Endothelial cell of umbilical vein (primary cell): ENCODE results near the gene S1PR5. TPM values are rescaled to one million over a fixed set of nuclear protein-coding genes. Genes with fewer than 3 reads are reported as not detected.

Experiments used
- BruUV-seq: library from RNA; stranded (reverse); fragments of 400-500 nt; replicated peaks from 2 replicates; lab custom pipeline; 2021; lab: Mats Ljungman, UMichigan
- CTCF ChIA-PET: fragments of 300-600, 350-600 bp; sonication (Branson Sonifier 250); formaldehyde crosslinking; loops from one replicate; lab custom pipeline; 2021; ENCODE audit warnings: antibody characterized with exemption, inconsistent platforms; lab: Charles Lee
- POLR2A ChIA-PET: fragments of 300-600, 350-600 bp; sonication (Branson Sonifier 250); formaldehyde crosslinking; loops from one replicate; lab custom pipeline; 2021; ENCODE audit warnings: antibody characterized with exemption, inconsistent platforms; lab: Charles Lee
- DNase-seq: peaks from one replicate; pipeline ENCODE4 v3.0.0-alpha.2; 2011; ENCODE audit warnings: low read depth, low spot score
- FAIRE-seq: peaks from 2 replicates; lab custom pipeline; 2011; peaks lifted over from hg19 to GRCh38; lab: Jason Lieb, UNC
- H2AFZ ChIP-seq: 2 replicates; pipeline ENCODE4 v1.6.0; 2012; ENCODE audit warnings: low read depth, low read length, control low read depth, inconsistent platforms
- H3K27ac ChIP-seq: 2 replicates; pipeline ENCODE4 v1.5.1; 2011; ENCODE audit warnings: low read depth, mild to moderate bottlenecking, control low read depth, low read length, moderate library complexity; ENCODE audit not compliant: insufficient read depth
- H3K27me3 ChIP-seq, 2 experiments: 2 replicates each; pipeline versions ENCODE4 v1.6.0 to v1.6.1; 2011; ENCODE audit warnings: low read length in 2 of 2, mixed read lengths in 1 of 2; ENCODE audit not compliant: control insufficient read depth in 2 of 2, insufficient read depth in 2 of 2
- H3K36me3 ChIP-seq, 2 experiments: 2 replicates in 1 of 2; 3 replicates in 1 of 2; pipeline ENCODE4 v1.5.1; 2011; ENCODE audit warnings: low read length in 2 of 2, mild to moderate bottlenecking in 1 of 2, moderate library complexity in 1 of 2; ENCODE audit not compliant: control insufficient read depth in 2 of 2, insufficient read depth in 2 of 2; ENCODE audit errors: extremely low read depth in 1 of 2
- H3K4me1 ChIP-seq: 3 replicates; pipeline ENCODE4 v1.5.1; 2011; ENCODE audit warnings: mild to moderate bottlenecking, low read length; ENCODE audit not compliant: control insufficient read depth, insufficient read depth; ENCODE audit errors: extremely low read depth
- H3K4me2 ChIP-seq: 2 replicates; pipeline ENCODE4 v1.6.1; 2011; ENCODE audit warnings: low read length, control low read depth, mixed read lengths; ENCODE audit not compliant: insufficient read depth
- H3K4me3 ChIP-seq, 3 experiments: fragments of 200-600 bp in 1 of 3; sonication (generic), shearing (Covaris generic) in 1 of 3; replicated peaks in 1 of 3; 2 replicates each; pipeline ENCODE4 v1.5.1; 2011 to 2016; ENCODE audit warnings: control low read depth in 3 of 3, low read length in 3 of 3, mild to moderate bottlenecking in 2 of 3, inconsistent platforms in 1 of 3, low read depth in 1 of 3, moderate library complexity in 1 of 3; ENCODE audit not compliant: insufficient read depth in 1 of 3
- H3K79me2 ChIP-seq: 2 replicates; pipeline ENCODE4 v1.6.0; 2012; ENCODE audit warnings: low read length, inconsistent platforms; ENCODE audit not compliant: control insufficient read depth, insufficient read depth
- H3K9ac ChIP-seq: replicated peaks from 2 replicates; pipeline ENCODE3; 2011; ENCODE audit warnings: low read length, control low read depth; ENCODE audit not compliant: insufficient read depth; ENCODE audit errors: extremely low read depth
- H3K9me1 ChIP-seq: replicated peaks from 3 replicates; pipeline ENCODE4 v1.6.0; 2011; ENCODE audit warnings: mild to moderate bottlenecking, low read length; ENCODE audit not compliant: control insufficient read depth, insufficient read depth; ENCODE audit errors: extremely low read depth
- H3K9me3 ChIP-seq: replicated peaks from 2 replicates; pipeline ENCODE4 v1.5.1; 2012; ENCODE audit warnings: low read length, inconsistent platforms; ENCODE audit not compliant: control insufficient read depth, insufficient read depth
- H4K20me1 ChIP-seq: replicated peaks from 2 replicates; pipeline ENCODE3; 2011; ENCODE audit warnings: mild to moderate bottlenecking, low read length; ENCODE audit not compliant: control insufficient read depth, insufficient read depth; ENCODE audit errors: extremely low read depth
- CTCF ChIP-seq, 2 donors: IDR thresholded peaks; 1 replicate in 1 of 2; 2 replicates in 1 of 2; pipeline ENCODE4 v1.5.1; 2011; ENCODE audit warnings: low read length in 2 of 2, mild to moderate bottlenecking in 2 of 2, moderate library complexity in 2 of 2, control low read depth in 1 of 2, inconsistent platforms in 1 of 2, low read depth in 1 of 2; ENCODE audit not compliant: insufficient read depth in 1 of 2; ENCODE audit errors: extremely low read depth in 1 of 2
- EZH2 ChIP-seq: IDR thresholded peaks from 2 replicates; pipeline ENCODE4 v1.6.1; 2012; ENCODE audit warnings: borderline replicate concordance, low read depth, mild to moderate bottlenecking, moderate library complexity, low read length, inconsistent platforms; ENCODE audit not compliant: severe bottlenecking
- FOS ChIP-seq: IDR thresholded peaks from 2 replicates; pipeline ENCODE4 v1.6.1; 2011; ENCODE audit warnings: mild to moderate bottlenecking, low read length, moderate library complexity, borderline replicate concordance; ENCODE audit not compliant: insufficient read depth
- GATA2 ChIP-seq: IDR thresholded peaks from 2 replicates; pipeline ENCODE4 v1.7.0; 2011; ENCODE audit warnings: low read depth, mild to moderate bottlenecking, moderate library complexity, mixed read lengths, low read length; ENCODE audit not compliant: insufficient read length, insufficient read depth
- JUN ChIP-seq: IDR thresholded peaks from 2 replicates; pipeline ENCODE4 v1.6.1; 2011; ENCODE audit warnings: borderline replicate concordance, low read depth; ENCODE audit not compliant: insufficient read length, insufficient read depth
- MAX ChIP-seq: IDR thresholded peaks from 2 replicates; pipeline ENCODE4 v1.6.1; 2011; ENCODE audit not compliant: insufficient read depth, insufficient read length
- MYC ChIP-seq: IDR thresholded peaks from one replicate; pipeline ENCODE4 v1.6.1; 2011; ENCODE audit warnings: mild to moderate bottlenecking, low read depth, low read length
- POLR2A ChIP-seq: IDR thresholded peaks from 2 replicates; pipeline ENCODE4 v1.6.1; 2012; ENCODE audit warnings: low read depth, mild to moderate bottlenecking, control low read depth, low read length
- POLR2AphosphoS5 ChIP-seq: IDR thresholded peaks from 2 replicates; pipeline ENCODE4 v1.6.1; 2012; ENCODE audit warnings: low read depth, mild to moderate bottlenecking, control low read depth, low read length, moderate library complexity; ENCODE audit not compliant: insufficient read depth
- dilution Hi-C: fragments of 300-500 bp; cut with MboI; formaldehyde crosslinking; loops from one replicate; pipeline ENCODE4 v1.15.0; 2019; ENCODE audit warnings: low sequenced_read_pairs; ENCODE audit not compliant: extremely low pct_ligation_motif_present
- intact Hi-C: fragments of 100-400 bp; cut with micrococcal nuclease; formaldehyde crosslinking; loops from one replicate; pipeline ENCODE4 v1.10.0; 2022
- polyA plus RNA-seq, 4 experiments: library from polyadenylated mRNA; depleted of rRNA in 3 of 4; stranded (reverse) in 3 of 4; unstranded in 1 of 4; fragments of >200 nt; gene quantifications; 2 replicates each; pipeline versions ENCODE4 v1.2.1 to v1.2.3, GENCODE V29; 2011 to 2012; ENCODE audit warnings: missing spikeins in 1 of 4
- total RNA-seq: library from RNA; stranded (reverse); gene quantifications from 2 replicates; pipeline ENCODE4 v1.2.3, GENCODE V29; 2021

S1PR5 gene
- total and polyA plus RNA-seq, 2 donors (not counting 3 experiments of a cell fraction or from before 2014, with no cell fraction given) = not detected

- Histone ChIP-seq H3K4me1 (no peaks in the 10 kb centered on the region), H3K79me2 (peaks cover 7% of the 10 kb centered on the region), H3K27ac (no peak overlapping the region), H3K27me3 (no peaks in the 10 kb centered on the region), H3K4me2 (no peak overlapping the region), H3K4me3 (no peak overlapping the region), H3K9me1 (no peaks in the 10 kb centered on the region), H3K36me3 (peaks cover 0 to 22% of the 10 kb centered on the region in 2 experiments), H2AFZ (no peak overlapping the region), H4K20me1 (no peaks in the 10 kb centered on the region), H3K9ac (no peak overlapping the region), H3K9me3 (no peaks in the 10 kb centered on the region)
- dilution Hi-C loops (no loop called here), intact Hi-C loops (no loop called here)
- FAIRE-seq (no peak), DNase-seq (no peak)
- ChIA-PET POLR2A (no interaction called here), CTCF (interaction anchor here (1.0 kb wide), 1 partner anchor 41 kb away, joined by 3 read pairs; no protein-coding TSS in a partner anchor)
- no TSS peak for BruUV-seq
- TF ChIP-seq CTCF (IDR thresholded peaks at IDR 0.05; ENCODE audit: extremely low read depth in 1 of 2, insufficient read depth in 1 of 2, low read depth in 1 of 2, low read length in 2 of 2) (no peak), EZH2 (no peak), JUN (no peak), GATA2 (no peak), POLR2AphosphoS5 (no peak)
These were observed 31.6 kb upstream of the S1PR5 start for GRCh38 chr19:10548746-10549276.

- Histone ChIP-seq H3K4me3 (no peak overlapping the region), H2AFZ (no peak overlapping the region), H3K4me1 (peaks cover 4% of the 10 kb centered on the region), H3K27ac (no peak overlapping the region), H3K27me3 (no peaks in the 10 kb centered on the region), H3K79me2 (peaks cover 7% of the 10 kb centered on the region), H3K9me3 (no peaks in the 10 kb centered on the region), H3K9ac (no peak overlapping the region), H4K20me1 (no peaks in the 10 kb centered on the region), H3K4me2 (no peak overlapping the region), H3K9me1 (no peaks in the 10 kb centered on the region), H3K36me3 (peaks cover 0 to 6% of the 10 kb centered on the region in 2 experiments)
- CTCF ChIA-PET = no interaction called here
- TF ChIP-seq CTCF (IDR thresholded peaks at IDR 0.05; ENCODE audit: extremely low read depth in 1 of 2, insufficient read depth in 1 of 2, low read depth in 1 of 2, low read length in 2 of 2) (no peak), EZH2 (no peak), MAX (no peak), POLR2AphosphoS5 (no peak), FOS (no peak), GATA2 (no peak), JUN (no peak), MYC (no peak), POLR2A (no peak)
- dilution Hi-C loops (no loop called here), intact Hi-C loops (no loop called here)
- FAIRE-seq (no peak), DNase-seq (no peak)
- BruUV-seq = no TSS peak
- POLR2A ChIA-PET = interaction anchor here (0.6 kb wide), 1 partner anchor 23 kb away, joined by 4 read pairs; no protein-coding TSS in a partner anchor
These were observed 29.6 kb upstream of the S1PR5 start for GRCh38 chr19:10546817-10547216.
